Measurements from ENCODE around the gene TBC1D16.

GRCh38 chr17:80008848-80009247 lies 26.8 kb downstream of the TBC1D16 start:
- TF ChIP-seq POLR2A (IDR thresholded peaks at IDR 0.05), result no peak
- TF ChIP-seq CTCF (IDR thresholded peaks at IDR 0.05 in 4 of 5, conservative IDR thresholded peaks at IDR 0.05 in 1 of 5), result no peak

Measured in gastrocnemius medialis (tissue), 4 donors.